Activated T-helper 1 cell treated with anti-CD3 and anti-CD28 coated beads, Interleukin-12 subunit alpha, Interleukin-12 subunit beta, Interleukin-2, Interleukin-4 antibody, amounts not matched to agents 30 ng/mL and 10 ng/mL and 1 ng/mL, durations not matched to agents 14 hours and 24 hours and 36 hours (primary cell): ENCODE measurements around the gene CLIP4. TPM values are rescaled to one million over a fixed set of nuclear protein-coding genes. Genes with fewer than 3 reads are reported as not detected.

ENCODE experiments used
- DNase-seq: peaks from one replicate; pipeline ENCODE4 v3.0.0; 2021; ENCODE audit warnings: low spot score
- H3K27ac Mint-ChIP-seq: one replicate; pipeline ENCODE4 v1.8.0; 2021; ENCODE audit warnings: mild to moderate bottlenecking, mixed read lengths
- H3K27me3 Mint-ChIP-seq: one replicate; pipeline ENCODE4 v1.8.0; 2022; ENCODE audit warnings: mild to moderate bottlenecking, moderate library complexity, mixed read lengths; ENCODE audit not compliant: insufficient read depth
- H3K36me3 Mint-ChIP-seq: one replicate; pipeline ENCODE4 v1.8.0; 2021; ENCODE audit warnings: low read depth, mixed read lengths
- H3K4me1 Mint-ChIP-seq: one replicate; pipeline ENCODE4 v1.8.0; 2021; ENCODE audit warnings: low read depth, mixed read lengths
- H3K4me3 Mint-ChIP-seq: one replicate; pipeline ENCODE4 v1.8.0; 2021; ENCODE audit warnings: mild to moderate bottlenecking, moderate library complexity, mixed read lengths
- H3K9me3 Mint-ChIP-seq: one replicate; pipeline ENCODE4 v1.8.0; 2021; ENCODE audit warnings: mixed read lengths
- intact Hi-C: fragments of 100-400 bp; cut with micrococcal nuclease; formaldehyde crosslinking; loops from one replicate; pipeline ENCODE4 v1.15.1; 2024
- total RNA-seq: library from RNA; stranded (reverse); gene quantifications from 2 replicates; pipeline ENCODE4 v1.2.3, GENCODE V29; 2022

CLIP4 gene
- total RNA-seq, 1 donor from 2014 or later, result 25.8 TPM

GRCh38 chr2:29159125-29159524, 43.9 kb downstream of the CLIP4 start:
- no peak for DNase-seq
- intact Hi-C loops, result no loop called here
- H3K4me3 Mint-ChIP-seq, result no peak overlapping the region
- peaks cover 47% of the 10 kb centered on the region for H3K36me3 Mint-ChIP-seq
- H3K9me3 Mint-ChIP-seq, result no peaks in the 10 kb centered on the region
- H3K27ac Mint-ChIP-seq, result no peak overlapping the region
- H3K4me1 Mint-ChIP-seq, result no peaks in the 10 kb centered on the region
- H3K27me3 Mint-ChIP-seq, result no peaks in the 10 kb centered on the region

- H3K4me3 Mint-ChIP-seq, result no peak overlapping the region
- H3K9me3 Mint-ChIP-seq, result no peaks in the 10 kb centered on the region
- H3K27me3 Mint-ChIP-seq, result no peaks in the 10 kb centered on the region
- peaks cover 39% of the 10 kb centered on the region for H3K36me3 Mint-ChIP-seq
- intact Hi-C loops, result no loop called here
- no peak overlapping the region for H3K27ac Mint-ChIP-seq
- no peak for DNase-seq
- no peaks in the 10 kb centered on the region for H3K4me1 Mint-ChIP-seq
Observed at GRCh38 chr2:29160184-29160583, 45.0 kb downstream of the CLIP4 start.

- H3K4me1 Mint-ChIP-seq, result no peaks in the 10 kb centered on the region
- no peaks in the 10 kb centered on the region for H3K27me3 Mint-ChIP-seq
Observed at GRCh38 chr2:29162204-29162928, 47.2 kb downstream of the CLIP4 start.

GRCh38 chr2:29164091-29164846, 49.1 kb downstream of the CLIP4 start:
- intact Hi-C loops, result no loop called here
- peaks cover 16% of the 10 kb centered on the region for H3K36me3 Mint-ChIP-seq

More at GRCh38 chr2:29162204-29162928, 47.2 kb downstream of the CLIP4 start:
- DNase-seq, result no peak
- Mint-ChIP-seq H3K27ac (no peak overlapping the region), H3K4me3 (no peak overlapping the region), H3K9me3 (no peaks in the 10 kb centered on the region), H3K36me3 (peaks cover 29% of the 10 kb centered on the region)
- intact Hi-C loops, result no loop called here

GRCh38 chr2:29165362-29166241, 50.4 kb downstream of the CLIP4 start:
- H3K9me3 Mint-ChIP-seq, result no peaks in the 10 kb centered on the region
- H3K4me1 Mint-ChIP-seq, result no peaks in the 10 kb centered on the region
- no peaks in the 10 kb centered on the region for H3K27me3 Mint-ChIP-seq
- no peak overlapping the region for H3K27ac Mint-ChIP-seq
- intact Hi-C loops, result no loop called here
- no peak overlapping the region for H3K4me3 Mint-ChIP-seq
- no peak for DNase-seq
- peaks cover 20% of the 10 kb centered on the region for H3K36me3 Mint-ChIP-seq

More at GRCh38 chr2:29164091-29164846, 49.1 kb downstream of the CLIP4 start:
- Mint-ChIP-seq H3K27me3 (no peaks in the 10 kb centered on the region), H3K27ac (no peak overlapping the region), H3K4me1 (no peaks in the 10 kb centered on the region), H3K4me3 (no peak overlapping the region), H3K9me3 (no peaks in the 10 kb centered on the region)
- no peak for DNase-seq

GRCh38 chr2:29166242-29167039, 51.2 kb downstream of the CLIP4 start:
- Mint-ChIP-seq H3K9me3 (no peaks in the 10 kb centered on the region), H3K27ac (no peak overlapping the region), H3K4me3 (no peak overlapping the region), H3K27me3 (no peaks in the 10 kb centered on the region), H3K36me3 (peaks cover 21% of the 10 kb centered on the region), H3K4me1 (no peaks in the 10 kb centered on the region)
- intact Hi-C loops, result no loop called here
- DNase-seq, result no peak

GRCh38 chr2:29174937-29175336, 59.7 kb downstream of the CLIP4 start:
- Mint-ChIP-seq H3K27me3 (no peaks in the 10 kb centered on the region), H3K9me3 (no peaks in the 10 kb centered on the region), H3K4me1 (no peaks in the 10 kb centered on the region), H3K36me3 (peaks cover 29% of the 10 kb centered on the region), H3K4me3 (no peak overlapping the region), H3K27ac (no peak overlapping the region)
- DNase-seq, result no peak
- intact Hi-C loops, result loop anchor here (2.0 kb wide), 1 partner anchor 26 kb away; no protein-coding TSS in a partner anchor

- Mint-ChIP-seq H3K27me3 (no peaks in the 10 kb centered on the region), H3K4me3 (no peak overlapping the region)
Observed at GRCh38 chr2:29175338-29175737, 60.1 kb downstream of the CLIP4 start.

GRCh38 chr2:29182334-29182733, 67.1 kb downstream of the CLIP4 start:
- Mint-ChIP-seq H3K27me3 (no peaks in the 10 kb centered on the region), H3K4me3 (no peak overlapping the region), H3K9me3 (no peaks in the 10 kb centered on the region), H3K36me3 (peaks cover 14% of the 10 kb centered on the region), H3K27ac (no peak overlapping the region), H3K4me1 (no peaks in the 10 kb centered on the region)
- intact Hi-C loops, result no loop called here
- DNase-seq, result no peak

More at GRCh38 chr2:29175338-29175737, 60.1 kb downstream of the CLIP4 start:
- H3K9me3 Mint-ChIP-seq, result no peaks in the 10 kb centered on the region
- no peak for DNase-seq
- intact Hi-C loops, result loop anchor here (2.0 kb wide), 1 partner anchor 27 kb away; no protein-coding TSS in a partner anchor
- no peaks in the 10 kb centered on the region for H3K4me1 Mint-ChIP-seq
- H3K36me3 Mint-ChIP-seq, result peaks cover 27% of the 10 kb centered on the region
- no peak overlapping the region for H3K27ac Mint-ChIP-seq

- Mint-ChIP-seq H3K27me3 (no peaks in the 10 kb centered on the region), H3K36me3 (peaks cover 19% of the 10 kb centered on the region), H3K27ac (no peak overlapping the region), H3K4me1 (no peaks in the 10 kb centered on the region), H3K9me3 (no peaks in the 10 kb centered on the region), H3K4me3 (no peak overlapping the region)
- no peak for DNase-seq
- intact Hi-C loops, result no loop called here
Observed at GRCh38 chr2:29182920-29183319, 67.7 kb downstream of the CLIP4 start.

GRCh38 chr2:29184531-29184930, 69.3 kb downstream of the CLIP4 start:
- no peaks in the 10 kb centered on the region for H3K9me3 Mint-ChIP-seq
- H3K27ac Mint-ChIP-seq, result no peak overlapping the region
- no peaks in the 10 kb centered on the region for H3K4me1 Mint-ChIP-seq
- H3K27me3 Mint-ChIP-seq, result no peaks in the 10 kb centered on the region
- peaks cover 22% of the 10 kb centered on the region for H3K36me3 Mint-ChIP-seq
- no peak overlapping the region for H3K4me3 Mint-ChIP-seq
- intact Hi-C loops, result no loop called here
- no peak for DNase-seq

- no peak for DNase-seq
- no peak overlapping the region for H3K4me3 Mint-ChIP-seq
- no peaks in the 10 kb centered on the region for H3K4me1 Mint-ChIP-seq
- H3K9me3 Mint-ChIP-seq, result no peaks in the 10 kb centered on the region
- peaks cover 13% of the 10 kb centered on the region for H3K36me3 Mint-ChIP-seq
- no peak overlapping the region for H3K27ac Mint-ChIP-seq
- no peaks in the 10 kb centered on the region for H3K27me3 Mint-ChIP-seq
- intact Hi-C loops, result no loop called here
Observed at GRCh38 chr2:29186817-29187216, 71.6 kb downstream of the CLIP4 start.
